GM08714 (cell line): ENCODE measurements around the gene CR2.

Experiments used
- H3K4me3 ChIP-seq: fragments of 200-500 bp; sonication (Bioruptor generic); 2 replicates; pipeline ENCODE4 v1.5.1; 2014; ENCODE audit warnings: mild to moderate bottlenecking, low read length, inconsistent platforms
- ZNF274 ChIP-seq: IDR thresholded peaks from 2 replicates; pipeline ENCODE4 v1.6.1; 2012; ENCODE audit warnings: mild to moderate bottlenecking, low read depth, low read length

The CR2 gene

DNA sequence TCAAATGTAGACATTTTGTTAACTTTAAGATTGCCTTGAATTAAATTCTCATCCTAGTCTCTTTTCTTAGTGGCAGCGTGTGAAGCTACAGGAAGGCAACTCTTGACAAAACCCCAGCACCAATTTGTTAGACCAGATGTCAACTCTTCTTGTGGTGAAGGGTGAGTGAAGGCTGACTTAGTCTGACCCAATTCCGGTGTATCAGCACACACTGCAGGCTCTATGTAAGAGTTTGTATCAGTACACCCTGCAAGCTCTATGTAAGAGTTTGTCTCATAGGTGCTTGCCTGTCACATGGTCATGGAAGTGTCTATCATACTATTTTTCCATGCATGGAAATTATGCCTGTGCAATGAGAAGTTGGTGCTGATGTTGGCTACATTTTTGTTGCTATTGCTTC is 16.8 kb downstream of the CR2 start:
- no peak overlapping the region for H3K4me3 ChIP-seq
- TF ChIP-seq ZNF274 = no peak

DNA sequence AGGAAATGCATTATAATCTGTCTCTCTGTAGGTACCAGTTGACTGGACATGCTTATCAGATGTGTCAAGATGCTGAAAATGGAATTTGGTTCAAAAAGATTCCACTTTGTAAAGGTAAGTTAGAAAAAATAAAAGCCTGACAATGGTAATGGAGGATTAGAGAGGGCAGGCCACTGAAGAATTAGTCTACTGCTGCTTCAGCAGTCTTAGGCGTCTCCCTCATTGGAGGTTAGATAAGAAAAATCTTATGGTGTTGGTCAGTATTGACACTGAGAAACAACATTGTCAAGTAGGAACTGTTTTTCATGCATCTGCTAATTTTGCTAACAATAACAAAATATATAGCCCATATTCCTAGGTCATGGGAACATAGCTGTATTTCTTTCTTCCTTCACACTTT is 20.1 kb downstream of the CR2 start:
- H3K4me3 ChIP-seq = no peak overlapping the region
- no peak for TF ChIP-seq ZNF274

GRCh38 chr1:207486198-207486597 is 32.1 kb downstream of the CR2 start:
- no peak for TF ChIP-seq ZNF274

GRCh38 chr1:207487636-207488035 is 33.5 kb downstream of the CR2 start:
- TF ChIP-seq ZNF274 = no peak
- no peak overlapping the region for H3K4me3 ChIP-seq

More at GRCh38 chr1:207486198-207486597, 32.1 kb downstream of the CR2 start:
- no peak overlapping the region for H3K4me3 ChIP-seq

DNA sequence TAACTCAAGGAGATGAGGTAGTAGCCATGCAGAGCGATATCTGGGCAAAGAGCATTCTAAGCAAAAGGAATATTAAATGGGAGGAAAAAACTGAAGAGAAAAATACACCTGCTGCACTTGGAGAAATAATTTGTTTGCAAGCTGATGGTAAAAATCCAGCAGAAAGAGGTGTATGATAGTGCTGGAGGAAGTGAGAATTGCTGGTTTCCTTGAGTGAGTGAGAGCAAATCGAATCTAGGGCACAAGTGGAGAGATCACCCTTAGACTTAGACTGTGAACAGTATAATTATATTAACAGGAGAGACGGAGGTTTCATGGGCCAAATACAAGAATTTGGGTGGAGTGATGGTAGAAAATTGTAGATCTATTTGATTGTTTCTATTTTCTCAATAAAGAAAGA is 39.1 kb downstream of the CR2 start:
- no peak overlapping the region for H3K4me3 ChIP-seq

GRCh38 chr1:207494171-207494570 is 40.0 kb downstream of the CR2 start:
- no peak overlapping the region for H3K4me3 ChIP-seq
- TF ChIP-seq ZNF274 = no peak

More for the DNA sequence above, 39.1 kb downstream of the CR2 start:
- TF ChIP-seq ZNF274 = no peak

DNA sequence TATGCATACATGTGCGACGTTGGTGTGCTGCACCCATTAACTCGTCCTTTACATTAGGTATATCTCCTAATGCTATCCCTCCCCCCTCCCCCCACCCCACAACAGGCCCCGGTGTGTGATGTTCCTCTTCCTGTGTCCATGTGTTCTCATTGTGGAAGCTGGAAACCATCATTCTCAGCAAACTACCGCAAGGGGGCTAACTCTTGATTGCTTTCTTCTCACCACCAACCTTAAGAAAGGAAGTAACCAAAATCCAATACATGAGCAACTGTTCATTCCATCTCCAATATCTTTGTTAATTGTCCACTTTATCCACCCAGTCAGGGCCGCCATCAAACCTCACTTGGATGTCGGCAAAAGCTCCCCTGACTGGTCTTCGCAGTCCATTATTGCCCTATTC is 41.2 kb downstream of the CR2 start:
- H3K4me3 ChIP-seq = peak overlapping the region; percentile 64; the same call in 1 of the 2 replicates

DNA sequence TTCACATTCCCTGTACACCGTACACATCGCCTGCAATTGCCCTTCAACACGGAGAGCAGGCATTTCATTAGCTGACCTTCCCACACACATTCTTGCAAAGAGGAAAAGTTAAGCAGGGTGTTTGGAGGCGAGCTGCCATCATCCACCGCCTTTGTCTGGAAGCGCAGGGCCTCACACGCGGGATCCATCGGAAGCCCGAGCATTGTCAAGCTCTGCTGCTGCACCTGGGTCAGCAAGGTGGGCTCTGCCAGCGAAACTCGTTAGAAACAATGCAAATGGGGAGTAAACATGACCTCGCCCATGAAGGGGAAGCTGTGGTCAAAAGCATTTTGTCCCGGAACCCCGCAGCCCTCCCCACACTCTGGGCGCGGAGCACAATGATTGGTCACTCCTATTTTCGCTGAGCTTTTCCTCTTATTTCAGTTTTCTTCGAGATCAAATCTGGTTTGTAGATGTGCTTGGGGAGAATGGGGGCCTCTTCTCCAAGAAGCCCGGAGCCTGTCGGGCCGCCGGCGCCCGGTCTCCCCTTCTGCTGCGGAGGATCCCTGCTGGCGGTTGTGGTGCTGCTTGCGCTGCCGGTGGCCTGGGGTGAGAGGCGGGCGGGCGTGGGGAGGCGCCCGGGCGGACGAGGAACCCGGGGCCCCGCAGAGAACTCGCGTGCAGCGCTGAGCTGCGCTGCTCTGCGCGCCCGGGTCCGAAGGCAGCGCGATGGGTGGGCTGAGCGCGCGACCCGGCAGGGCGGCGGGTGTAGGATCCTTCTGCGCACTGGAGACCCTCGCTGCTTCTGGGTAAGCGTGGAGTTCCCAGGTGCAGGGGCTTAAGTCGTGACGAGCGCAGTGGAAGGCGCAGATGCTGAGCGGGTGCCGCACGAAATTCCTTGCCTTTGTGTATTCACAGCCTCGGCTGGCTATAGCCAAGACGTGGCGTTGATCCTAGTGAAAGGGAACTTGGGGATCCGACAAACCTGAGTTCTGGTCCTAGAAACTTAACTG is 42.0 kb downstream of the CR2 start, which contains the start of gene CR1:
Gene CR1, plus strand, starts transcription at position 357 of the 992 bp plus-strand sequence. Its CDS starts 111 bp downstream, at position 468.
- H3K4me3 ChIP-seq = peak within 1 kb of the TSS; percentile 64
- no peak for TF ChIP-seq ZNF274

GRCh38 chr1:207497941-207498340 is 43.8 kb downstream of the CR2 start:
- no peak for TF ChIP-seq ZNF274
- no peak overlapping the region; the same call in 1 of the 2 replicates for H3K4me3 ChIP-seq

GRCh38 chr1:207499573-207499972 is 45.4 kb downstream of the CR2 start:
- no peak for TF ChIP-seq ZNF274

GRCh38 chr1:207500306-207500705 is 46.2 kb downstream of the CR2 start:
- TF ChIP-seq ZNF274 = no peak

More at GRCh38 chr1:207499573-207499972, 45.4 kb downstream of the CR2 start:
- no peak overlapping the region for H3K4me3 ChIP-seq

DNA sequence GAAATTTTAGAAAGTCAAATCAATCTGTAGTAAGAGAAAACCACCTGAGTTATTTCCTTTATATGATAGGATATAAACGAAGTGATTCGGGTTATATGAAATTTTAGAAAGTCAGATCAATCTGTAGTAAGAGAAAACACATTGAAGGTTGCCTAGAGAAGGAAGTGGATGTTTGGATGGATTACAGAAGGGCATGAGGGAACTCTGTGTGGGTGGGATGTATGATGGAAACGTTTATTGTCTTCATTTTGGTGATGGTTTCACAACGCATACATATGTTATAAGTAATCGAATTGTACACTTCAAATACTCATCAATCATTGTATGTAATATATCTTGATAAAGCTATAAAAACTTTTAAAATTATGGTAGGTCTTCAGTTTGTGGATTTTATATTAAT is 46.9 kb downstream of the CR2 start:
- no peak overlapping the region for H3K4me3 ChIP-seq

More at GRCh38 chr1:207500306-207500705, 46.2 kb downstream of the CR2 start:
- H3K4me3 ChIP-seq = no peak overlapping the region

DNA sequence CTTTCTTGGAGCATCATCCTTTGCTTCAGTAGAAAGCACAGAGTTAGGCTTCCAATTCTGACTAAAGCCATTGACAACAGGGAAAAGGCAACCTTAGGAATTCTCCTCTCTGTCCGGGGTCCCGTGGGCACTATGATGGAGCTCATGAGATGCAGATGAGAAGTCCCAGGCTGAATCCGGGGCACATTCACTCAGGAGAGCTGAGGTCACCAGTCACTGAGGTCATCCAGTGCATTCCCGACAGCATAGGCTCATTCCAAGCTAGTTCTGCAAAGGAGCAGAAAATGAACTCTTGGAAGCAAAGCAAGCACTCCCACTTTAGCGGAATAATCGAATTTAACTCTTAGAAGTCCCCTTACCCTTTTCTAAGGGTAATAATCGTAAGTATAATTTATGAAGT is 48.6 kb downstream of the CR2 start:
- no peak overlapping the region for H3K4me3 ChIP-seq
- no peak for TF ChIP-seq ZNF274

More for the DNA sequence above, 46.9 kb downstream of the CR2 start:
- TF ChIP-seq ZNF274 = no peak

- no peak for TF ChIP-seq ZNF274
- no peak overlapping the region for H3K4me3 ChIP-seq
Measured at GRCh38 chr1:207503950-207504349, 49.8 kb downstream of the CR2 start.

DNA sequence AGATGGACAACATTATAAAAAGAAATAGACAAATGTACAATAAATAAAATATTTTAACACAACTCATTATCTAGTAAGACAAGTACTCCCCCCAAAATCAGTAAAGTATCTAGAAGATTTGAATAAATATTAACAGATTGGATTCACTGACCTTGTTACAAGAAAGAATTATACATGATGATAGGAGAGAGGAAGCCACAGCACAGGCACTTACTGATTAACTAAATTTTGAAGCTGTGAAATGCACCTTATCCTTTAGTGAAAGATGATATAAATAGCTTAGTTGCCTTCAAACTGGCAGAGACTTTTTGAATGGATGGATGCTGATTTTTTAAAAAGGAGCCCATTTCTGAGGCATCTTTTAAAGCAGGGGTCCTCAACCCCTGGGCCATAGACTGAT is 50.3 kb downstream of the CR2 start:
- H3K4me3 ChIP-seq = no peak overlapping the region
- TF ChIP-seq ZNF274 = no peak
